NCI-H69 (cell line): Measurements from ENCODE around the gene ZNF799.
"Not testable (repeated sequence)": the region's sequence is repeated elsewhere in the genome, so short reads cannot be mapped to it uniquely, and the experiment has no call there.

Source experiments
- DNase-seq: peaks from one replicate; lab custom pipeline; 2025; lab: John Stamatoyannopoulos, UW

Gene ZNF799

DNA sequence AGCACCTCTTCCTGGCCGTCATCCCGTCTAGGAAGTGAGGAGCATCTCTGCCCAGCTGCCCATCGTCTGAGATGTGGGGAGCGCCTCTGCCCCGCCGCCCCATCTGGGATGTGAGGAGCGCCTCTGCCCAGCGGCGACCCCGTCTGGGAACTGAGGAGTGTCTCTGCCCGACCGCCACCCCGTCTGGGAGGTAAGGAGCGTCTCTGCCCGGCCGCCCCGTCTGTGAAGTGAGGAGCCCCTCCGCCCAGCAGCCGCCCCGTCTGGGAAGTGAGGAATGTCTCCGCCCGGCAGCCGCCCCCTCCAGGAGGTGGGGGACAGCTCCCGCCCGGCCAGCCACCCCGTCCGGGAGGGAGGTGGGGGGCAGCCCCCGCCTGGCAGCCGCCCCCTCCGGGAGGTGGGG is 38.8 kb downstream of the ZNF799 start:
- not testable (repeated sequence) for DNase-seq

GRCh38 chr19:12353375-12353774 is 47.7 kb downstream of the ZNF799 start:
- DNase-seq = no peak

DNA sequence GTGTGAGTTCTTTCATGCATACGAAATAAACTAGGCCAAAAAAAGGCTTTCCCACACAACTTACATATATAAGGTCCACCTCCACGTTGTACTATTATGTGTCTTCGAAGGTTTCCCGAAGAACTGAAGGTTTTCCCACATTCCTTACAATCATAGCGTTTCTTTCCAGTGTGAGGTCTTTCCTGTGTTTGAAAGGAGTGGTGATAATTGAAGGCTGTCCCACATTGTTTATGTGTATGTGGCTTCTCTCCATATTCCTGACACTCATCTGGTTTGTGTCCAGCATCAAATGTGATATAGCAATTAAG is 50.2 kb downstream of the ZNF799 start:
- no peak for DNase-seq

GRCh38 chr19:12350185-12350889 is 50.7 kb downstream of the ZNF799 start:
- no peak for DNase-seq

DNA sequence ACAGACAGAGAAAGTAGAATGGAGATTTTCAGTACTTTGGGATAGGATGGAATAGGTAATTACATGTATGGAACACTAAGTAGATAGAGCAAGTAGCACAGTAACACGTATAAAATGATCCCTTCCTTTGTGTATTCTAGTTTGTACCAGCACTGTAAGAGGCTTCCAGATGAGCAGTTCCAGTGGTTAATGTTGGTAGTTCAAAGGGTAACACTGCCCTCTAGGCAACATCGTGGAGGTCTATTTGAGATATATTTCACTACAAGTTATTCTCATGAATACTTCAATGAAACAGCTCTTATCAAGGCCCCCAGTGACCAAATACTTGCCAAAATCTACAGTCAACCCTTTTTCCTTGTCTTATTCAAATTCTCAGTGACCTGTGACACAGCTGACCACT is 54.2 kb downstream of the ZNF799 start:
- no peak for DNase-seq

GRCh38 chr19:12345197-12345596 is 55.9 kb downstream of the ZNF799 start:
- no peak for DNase-seq
